Superior temporal gyrus (tissue), 1 donor: ENCODE results near the gene POFUT1.
A peak's percentile ranks its signal among the peaks of the same experiment; 100 is the strongest.
"Not testable (repeated sequence)": the region's sequence is repeated elsewhere in the genome, so short reads cannot be mapped to it uniquely, and the experiment has no call there.

ENCODE experiments used
- DNase-seq: peaks from one replicate; pipeline ENCODE4 v3.0.0-alpha.2; 2016; ENCODE audit errors: extremely low spot score

POFUT1 gene

DNA sequence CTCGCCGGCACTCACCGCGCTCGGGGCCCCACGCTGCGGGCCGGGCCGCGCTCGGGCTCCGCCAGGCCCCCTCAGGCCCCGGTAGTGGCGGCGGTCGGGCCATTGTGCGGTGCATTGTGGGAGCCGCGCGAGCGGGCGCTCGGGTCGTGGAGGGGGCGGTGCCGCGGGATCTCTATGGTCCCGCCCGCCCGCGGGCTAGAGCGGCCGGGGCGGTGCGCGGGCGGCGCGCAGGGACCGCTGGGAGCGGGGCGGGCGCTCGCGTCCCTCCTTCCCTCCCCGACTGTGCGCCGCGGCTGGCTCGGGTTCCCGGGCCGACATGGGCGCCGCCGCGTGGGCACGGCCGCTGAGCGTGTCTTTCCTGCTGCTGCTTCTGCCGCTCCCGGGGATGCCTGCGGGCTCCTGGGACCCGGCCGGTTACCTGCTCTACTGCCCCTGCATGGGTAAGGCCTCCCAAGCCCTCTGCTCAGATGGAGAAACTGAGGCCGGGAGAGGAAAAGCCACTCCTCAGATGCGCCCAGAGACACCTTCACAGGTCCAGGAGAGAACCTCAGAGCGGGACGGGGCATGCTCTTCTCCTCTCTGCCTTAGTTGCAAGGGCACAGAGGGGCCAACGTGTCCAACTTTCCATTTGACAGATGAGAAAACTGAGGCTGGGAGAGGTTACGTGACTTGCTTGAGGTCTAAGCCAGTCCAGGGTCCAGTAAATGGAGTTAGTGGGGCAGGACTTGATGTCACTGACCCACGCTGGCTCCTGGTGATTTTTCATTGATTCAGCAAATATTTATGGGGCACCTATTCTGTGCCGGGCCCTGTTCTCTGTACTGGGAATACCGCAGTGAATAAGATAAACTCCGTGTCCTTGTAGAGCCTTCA, at the start of gene POFUT1, which contains the start of gene PLAGL2:
POFUT1 (plus strand) TSS at position 255 of the 873 bp plus-strand sequence; CDS start at position 317, 62 bp downstream.
PLAGL2 (minus strand) TSS at position 118 of the 873 bp plus-strand sequence. CDS start 5,565 bp downstream, outside the sequence.
- peak; percentile 91 for DNase-seq

DNA sequence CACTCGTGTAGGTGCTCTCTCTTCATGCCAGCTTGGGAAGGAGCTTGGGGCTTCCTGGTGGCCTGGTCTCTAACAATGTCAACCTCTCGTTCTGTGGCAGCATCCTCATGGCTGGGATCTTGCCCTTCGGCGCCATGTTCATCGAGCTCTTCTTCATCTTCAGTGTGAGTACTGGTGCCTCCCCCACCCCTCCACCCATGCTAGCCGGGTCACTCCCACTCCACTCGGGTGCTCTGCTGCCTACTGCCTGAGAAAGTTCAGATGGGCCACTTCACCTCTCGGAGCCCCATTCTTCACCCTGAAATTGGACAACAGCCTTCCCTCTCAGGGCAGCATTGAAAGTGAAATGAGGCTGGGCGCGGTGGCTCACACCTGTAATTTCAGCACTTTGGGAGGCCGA, 49.3 kb upstream of the POFUT1 start:
- no peak for DNase-seq

DNA sequence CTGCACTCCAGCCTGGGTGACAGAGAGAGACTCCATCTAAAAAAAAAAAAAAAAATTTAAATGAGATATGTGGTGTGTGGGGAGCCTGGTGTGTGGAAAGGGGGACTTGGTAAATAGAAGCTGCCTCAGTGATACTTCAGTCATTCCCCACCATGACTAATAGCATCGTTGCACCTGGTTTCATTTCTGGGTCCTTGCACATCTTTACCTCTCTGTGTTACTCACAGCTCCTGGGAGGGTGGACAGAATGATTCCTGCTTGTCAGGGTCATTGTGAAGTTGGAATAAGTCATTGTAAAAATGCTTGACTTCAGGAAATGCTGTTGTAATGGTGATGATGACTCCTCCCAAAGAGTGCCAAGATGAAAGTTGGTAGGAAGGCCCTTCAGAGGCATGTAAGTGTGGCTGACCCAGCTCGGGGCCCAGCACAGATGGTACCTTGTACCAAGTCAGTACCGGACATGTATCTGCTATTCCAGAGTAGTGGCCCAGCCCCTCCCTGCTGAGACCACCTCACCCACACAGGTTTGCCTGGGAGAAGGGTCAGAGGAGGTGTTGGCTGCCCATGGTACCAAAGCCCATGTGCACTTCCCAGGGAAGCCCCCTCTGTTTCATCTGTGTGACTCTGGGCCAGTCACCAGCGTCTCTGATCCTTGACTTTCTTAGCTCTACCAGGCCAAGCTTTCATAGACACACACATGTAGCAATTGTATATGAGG, 48.6 kb upstream of the POFUT1 start:
- DNase-seq, result no peak

DNA sequence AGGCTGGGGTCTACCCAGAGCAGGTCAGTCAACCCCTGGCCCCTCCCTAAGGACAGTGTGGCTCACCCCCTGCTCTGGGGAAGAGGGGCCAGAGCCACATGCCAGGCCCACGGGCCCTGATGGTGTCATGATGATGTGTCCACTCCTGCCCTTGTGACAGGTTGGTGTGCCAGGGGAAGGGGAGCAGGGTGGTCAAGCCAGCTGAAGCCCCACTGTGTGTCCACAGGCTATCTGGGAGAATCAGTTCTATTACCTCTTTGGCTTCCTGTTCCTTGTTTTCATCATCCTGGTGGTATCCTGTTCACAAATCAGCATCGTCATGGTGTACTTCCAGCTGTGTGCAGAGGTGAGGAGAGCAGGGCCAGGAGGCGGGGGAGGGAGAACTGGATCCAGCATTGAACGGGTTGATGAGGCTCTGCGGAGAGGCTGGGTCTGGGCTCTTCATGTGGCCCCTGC, 47.9 kb upstream of the POFUT1 start:
- DNase-seq, result no peak

DNA sequence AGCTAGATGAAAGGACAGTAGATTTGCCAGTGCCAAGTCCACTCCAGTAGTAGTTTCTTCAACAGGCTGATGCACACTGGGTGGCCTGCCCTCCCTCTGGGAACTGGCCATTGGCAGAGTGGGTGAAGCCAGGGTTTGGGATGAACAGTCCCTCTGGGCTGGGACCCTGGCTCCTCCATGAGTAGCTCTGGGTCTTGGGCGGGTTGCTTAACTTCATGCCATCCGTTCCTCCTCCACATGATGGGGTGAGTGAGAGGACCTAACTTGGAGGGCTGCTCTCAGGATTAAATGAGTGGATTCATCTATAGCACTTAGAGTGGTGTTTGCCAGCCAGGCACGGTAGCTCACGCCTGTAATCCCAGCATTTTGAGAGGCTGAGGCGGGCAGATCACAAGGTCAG, 47.3 kb upstream of the POFUT1 start:
- DNase-seq, result no peak

DNA sequence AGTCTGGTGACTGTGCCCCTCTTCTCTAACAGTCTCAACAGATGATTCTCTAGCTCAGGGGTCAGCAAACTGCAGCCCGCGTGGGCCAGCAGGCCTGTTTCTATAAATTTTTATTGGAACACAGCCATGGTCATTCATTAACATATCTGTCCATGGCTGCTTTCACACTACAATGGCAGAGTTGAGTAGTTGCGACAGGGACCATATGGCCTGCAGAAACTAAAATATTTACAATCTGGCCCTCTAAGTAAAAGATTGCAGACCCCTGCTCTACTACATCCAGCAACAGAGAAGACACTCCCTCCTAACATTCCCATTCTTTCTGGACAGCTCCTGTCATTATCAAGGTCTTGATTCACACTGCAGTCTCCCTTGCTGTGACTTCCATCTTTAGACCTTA, 45.3 kb upstream of the POFUT1 start:
- no peak for DNase-seq

DNA sequence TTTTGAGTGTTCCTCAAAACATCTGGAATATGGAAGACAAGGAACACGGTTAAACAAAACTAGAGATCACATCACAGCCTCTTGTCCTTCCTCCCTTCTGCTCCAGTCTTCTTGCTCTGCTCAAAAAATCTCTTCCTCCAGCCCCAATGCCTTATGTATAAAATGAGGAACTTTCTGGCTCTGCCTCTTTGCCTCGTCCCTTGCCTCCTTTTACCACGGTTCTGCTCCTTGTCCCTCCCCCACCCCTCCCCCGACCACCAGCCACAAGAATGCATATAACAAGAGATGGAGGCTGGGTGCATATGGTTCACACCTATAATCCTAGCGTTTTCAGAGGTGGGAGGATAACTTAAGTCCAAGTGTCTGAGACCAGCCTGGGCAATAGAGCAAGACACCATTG, 43.7 kb upstream of the POFUT1 start:
- no peak for DNase-seq

DNA sequence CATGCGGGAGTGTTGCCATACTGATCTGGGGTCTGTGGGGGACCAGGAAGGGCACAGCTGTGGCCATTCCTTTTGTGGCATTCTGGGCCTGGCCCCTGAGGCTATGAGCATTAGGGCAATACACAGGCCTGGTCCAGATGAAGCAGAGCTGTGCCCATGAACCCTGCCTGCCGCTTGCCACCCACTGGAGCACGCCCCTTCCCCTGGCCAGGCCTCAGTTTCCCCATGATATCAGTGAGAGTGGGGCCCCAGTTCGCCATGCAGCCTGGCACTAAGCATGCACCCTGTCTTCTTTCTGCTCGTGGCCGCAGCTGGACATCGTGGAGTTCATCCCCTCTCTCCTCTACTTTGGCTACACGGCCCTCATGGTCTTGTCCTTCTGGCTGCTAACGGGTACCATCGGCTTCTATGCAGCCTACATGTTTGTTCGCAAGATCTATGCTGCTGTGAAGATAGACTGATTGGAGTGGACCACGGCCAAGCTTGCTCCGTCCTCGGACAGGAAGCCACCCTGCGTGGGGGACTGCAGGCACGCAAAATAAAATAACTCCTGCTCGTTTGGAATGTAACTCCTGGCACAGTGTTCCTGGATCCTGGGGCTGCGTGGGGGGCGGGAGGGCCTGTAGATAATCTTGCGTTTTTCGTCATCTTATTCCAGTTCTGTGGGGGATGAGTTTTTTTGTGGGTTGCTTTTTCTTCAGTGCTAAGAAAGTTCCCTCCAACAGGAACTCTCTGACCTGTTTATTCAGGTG, 42.5 kb upstream of the POFUT1 start:
- no peak for DNase-seq

DNA sequence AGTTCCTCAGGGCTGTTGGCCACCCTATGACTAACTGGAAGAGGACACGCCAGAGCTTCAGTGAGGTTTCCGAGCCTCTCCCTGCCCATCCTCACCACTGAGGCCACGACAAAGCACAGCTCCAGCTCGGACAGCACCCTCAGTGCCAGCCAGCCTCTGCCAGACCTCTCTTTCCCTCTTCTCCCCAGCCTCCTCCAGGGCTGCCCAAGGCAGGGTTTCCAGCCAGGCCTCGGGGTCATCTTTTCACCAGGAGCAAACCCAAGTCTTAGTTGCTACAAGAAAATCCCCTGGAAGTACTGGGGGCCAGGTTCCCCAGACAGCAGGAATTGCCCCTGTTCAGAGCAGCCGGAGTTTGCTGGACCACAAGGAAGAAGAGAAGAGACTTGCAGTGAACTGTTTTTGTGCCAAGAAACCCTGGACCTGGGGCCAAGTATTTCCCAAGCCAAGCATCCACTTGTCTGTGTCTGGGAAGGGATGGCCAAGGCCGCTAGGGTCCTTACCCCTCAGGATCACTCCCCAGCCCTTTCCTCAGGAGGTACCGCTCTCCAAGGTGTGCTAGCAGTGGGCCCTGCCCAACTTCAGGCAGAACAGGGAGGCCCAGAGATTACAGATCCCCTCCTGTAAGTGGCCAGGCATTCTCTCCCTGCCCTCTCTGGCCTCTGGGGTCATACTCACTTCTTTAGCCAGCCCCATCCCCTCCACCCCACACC, 41.7 kb upstream of the POFUT1 start:
- DNase-seq, result no peak

DNA sequence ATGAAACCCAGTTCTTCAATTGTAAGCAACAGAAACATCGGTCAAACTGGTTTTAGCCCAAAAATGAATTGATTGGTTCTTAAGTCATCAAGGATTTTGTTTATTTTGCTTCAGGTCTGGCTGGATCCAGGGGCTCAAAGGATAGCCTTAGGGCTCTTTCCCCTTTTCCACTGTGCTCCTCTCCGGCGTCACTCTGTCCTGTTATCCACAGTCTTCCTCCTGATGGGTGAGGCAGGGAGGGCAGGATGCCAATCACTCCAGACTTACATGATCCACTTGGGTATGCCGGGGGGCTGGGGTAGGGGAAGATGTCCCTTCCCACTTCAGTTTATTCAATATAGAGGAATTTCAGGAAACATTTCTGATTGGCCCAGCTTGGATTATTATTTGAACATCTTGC, 40.1 kb upstream of the POFUT1 start:
- no peak for DNase-seq

DNA sequence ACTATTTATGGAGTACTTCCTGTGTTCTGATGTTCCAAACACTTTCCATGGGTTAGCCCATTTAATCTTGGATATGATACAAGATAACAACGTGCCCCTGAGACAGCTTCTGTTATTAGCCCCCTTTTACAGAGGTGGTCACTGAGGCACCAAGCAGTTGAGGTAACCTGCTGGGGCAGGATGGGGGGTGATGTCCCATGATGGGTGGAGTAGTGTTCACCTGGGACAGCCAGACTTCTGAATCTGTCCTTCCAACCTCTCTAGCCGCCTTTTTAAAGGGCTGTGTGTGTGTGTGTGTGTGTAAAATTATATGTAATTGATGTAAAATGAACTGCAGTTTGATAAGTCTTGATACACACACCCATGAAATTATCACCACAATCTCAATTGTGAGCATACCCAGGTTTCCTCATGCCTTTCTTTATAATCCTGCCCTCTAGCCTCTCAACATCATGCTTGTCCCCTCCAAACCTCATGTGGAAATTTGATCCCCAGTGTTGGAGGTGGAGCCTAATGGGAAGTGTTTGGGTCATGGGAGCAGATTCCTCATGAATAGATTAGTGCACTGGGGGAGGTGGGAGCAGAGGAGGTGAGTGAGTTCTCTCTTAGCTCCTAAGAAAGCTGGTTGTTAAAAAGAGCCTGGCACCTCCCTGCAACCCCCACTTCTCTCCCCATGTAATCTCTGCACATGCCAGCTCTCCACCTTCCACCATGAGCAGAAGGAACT, 39.3 kb upstream of the POFUT1 start:
- DNase-seq, result no peak

DNA sequence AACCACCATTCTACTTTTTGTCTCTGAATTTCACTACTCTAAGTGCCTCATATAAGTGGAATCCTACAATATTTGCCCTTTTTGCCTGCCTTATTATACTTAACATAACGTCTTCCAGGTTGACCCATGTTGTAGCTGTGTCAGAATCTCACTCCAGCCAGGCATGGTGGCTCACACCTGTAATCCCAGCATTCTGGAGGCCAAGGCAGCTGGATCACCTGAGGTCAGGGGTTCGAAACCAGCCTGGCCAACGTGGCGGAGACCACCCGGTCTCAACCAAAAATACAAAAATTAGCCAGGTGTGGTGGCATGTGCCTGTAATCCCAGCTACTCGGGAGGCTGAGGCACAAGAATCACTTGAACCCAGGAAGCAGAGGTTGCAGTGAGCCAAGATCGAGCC, 30.0 kb upstream of the POFUT1 start:
- DNase-seq, result not testable (repeated sequence)

DNA sequence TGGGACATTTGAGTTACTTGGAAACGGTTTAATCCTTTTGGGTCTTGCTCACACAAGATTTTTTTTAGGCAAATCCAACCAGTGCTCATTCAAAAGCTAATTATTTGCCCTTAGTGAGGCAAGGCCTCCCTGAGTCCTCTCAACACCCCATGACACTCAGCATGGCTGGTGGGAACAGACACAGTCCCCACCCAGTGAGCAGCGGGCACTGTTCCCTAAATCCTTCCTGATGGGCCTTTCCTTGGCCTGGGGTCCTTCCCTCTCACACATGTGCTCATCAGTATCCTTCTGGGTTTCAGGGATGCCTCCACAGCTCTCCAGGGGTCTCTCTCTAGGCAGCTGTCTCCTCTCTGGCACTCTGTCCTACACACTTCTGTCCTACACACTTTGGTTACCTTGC, 28.2 kb upstream of the POFUT1 start:
- no peak for DNase-seq

DNA sequence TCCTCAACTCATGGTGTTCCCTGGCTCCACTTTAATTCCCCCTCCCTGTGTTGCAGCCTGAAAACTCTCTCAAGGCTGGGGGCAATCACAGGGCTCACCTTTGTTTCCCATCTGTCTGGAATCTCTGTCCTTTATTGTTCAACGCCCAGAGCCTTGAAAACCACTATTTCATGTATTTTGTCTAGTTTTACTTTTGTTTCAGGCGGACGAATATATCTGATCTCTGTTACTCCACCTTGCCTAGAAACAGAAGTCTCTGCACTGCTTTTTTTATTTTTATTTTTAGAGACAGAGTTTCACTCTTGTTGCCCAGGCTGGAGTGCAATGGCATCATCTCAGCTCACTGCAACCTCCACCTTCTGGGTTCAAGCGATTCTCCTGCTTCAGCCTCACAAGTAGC, 27.7 kb upstream of the POFUT1 start:
- no peak for DNase-seq

DNA sequence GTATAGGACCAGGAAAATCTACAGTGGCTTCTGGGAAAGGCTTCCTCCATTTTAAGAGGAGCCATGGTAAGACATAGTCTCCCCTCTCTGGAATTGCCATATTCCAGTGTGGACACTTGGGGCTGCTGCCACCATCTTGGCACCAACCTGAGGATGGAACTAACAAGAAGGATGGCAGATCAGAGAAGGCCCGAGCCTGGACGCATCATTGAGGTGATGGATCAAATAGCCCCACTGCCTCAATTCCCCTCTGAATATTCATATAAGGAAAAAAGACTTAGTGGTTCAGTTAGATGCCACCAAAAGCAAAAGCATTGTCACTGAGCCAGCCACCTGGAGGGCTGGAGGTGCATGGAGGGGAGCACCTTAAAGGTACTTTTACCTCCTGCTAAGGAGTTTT, 26.1 kb upstream of the POFUT1 start:
- DNase-seq, result no peak

DNA sequence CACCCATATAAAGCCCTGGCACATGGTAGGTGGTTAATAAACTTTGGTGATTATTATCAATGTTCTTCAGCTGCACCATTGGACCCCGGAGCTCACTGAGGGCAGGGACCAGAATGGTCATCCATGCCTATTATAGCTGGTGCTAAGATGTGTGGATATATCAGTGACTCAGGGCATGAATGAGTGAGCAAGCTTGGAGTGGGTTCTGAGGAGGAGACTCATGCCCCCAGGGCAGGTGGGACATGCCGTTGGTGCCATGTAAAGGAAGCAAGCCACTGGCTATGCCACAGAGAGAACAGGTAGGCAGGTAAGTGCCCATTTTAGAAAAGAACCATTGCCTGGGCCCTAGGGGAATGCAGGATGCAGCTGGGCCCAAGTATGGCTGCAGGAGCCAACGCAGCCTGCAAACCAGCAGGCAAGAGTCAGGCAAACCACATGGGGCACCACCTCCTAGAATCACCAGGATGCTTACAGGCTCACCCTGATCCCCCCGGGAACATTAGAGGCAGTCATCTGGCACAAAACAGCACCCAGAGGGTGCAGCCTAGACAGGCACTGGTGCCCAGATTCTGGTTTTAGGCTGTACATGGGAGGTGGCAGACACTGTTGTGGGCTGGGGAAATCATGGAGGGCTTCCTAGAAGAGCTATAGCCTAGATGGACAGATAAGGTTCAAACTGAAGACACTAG, 23.6 kb upstream of the POFUT1 start:
- no peak for DNase-seq

DNA sequence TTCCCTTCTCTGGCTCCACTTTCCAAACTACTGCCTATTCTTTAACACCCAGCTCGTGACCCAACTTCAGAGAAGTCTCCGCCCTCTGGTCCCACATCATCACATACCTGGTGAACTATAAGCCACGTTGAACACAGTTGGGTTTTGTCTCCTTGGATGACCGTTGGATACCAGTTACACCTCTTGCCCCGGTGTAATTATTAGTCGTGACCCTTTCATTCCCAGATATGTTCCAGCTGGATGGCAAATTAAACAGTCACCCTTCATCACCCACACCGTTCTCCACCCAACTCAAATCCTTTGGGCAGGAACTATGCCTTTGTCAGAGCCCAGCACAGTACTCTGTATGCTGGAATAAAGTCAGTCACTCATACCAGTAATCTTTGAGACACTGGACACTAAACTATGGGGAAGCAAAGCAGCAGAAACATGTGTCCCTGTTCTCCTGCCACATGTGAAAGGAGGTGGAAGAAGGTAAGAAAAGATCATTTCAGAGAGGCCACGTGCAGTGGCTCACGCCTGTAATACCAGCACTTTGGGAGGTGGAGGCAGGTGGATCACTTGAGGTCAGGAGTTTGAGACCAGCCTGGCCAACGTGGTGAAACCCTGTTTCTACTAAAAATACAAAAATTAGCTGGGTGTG, 22.6 kb upstream of the POFUT1 start:
- DNase-seq, result no peak

DNA sequence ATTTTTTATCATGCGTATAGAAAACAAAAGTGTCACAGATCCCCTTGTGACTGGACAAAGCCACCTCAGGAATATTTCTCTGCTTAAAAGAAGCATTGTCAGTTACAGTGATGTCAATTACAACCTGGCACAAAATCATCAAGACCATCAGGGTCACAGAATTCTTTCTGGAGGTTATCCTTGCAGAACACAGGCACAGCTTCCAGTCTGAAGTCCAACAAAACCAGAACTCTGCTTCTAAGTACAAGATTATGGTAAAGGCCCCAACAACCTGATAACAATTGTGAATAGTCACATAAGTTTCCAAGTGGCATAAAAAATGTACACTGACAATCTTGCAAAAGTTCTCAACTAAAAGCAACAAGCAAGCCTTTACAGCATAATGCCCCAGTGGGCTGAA, 21.2 kb upstream of the POFUT1 start:
- DNase-seq, result no peak

DNA sequence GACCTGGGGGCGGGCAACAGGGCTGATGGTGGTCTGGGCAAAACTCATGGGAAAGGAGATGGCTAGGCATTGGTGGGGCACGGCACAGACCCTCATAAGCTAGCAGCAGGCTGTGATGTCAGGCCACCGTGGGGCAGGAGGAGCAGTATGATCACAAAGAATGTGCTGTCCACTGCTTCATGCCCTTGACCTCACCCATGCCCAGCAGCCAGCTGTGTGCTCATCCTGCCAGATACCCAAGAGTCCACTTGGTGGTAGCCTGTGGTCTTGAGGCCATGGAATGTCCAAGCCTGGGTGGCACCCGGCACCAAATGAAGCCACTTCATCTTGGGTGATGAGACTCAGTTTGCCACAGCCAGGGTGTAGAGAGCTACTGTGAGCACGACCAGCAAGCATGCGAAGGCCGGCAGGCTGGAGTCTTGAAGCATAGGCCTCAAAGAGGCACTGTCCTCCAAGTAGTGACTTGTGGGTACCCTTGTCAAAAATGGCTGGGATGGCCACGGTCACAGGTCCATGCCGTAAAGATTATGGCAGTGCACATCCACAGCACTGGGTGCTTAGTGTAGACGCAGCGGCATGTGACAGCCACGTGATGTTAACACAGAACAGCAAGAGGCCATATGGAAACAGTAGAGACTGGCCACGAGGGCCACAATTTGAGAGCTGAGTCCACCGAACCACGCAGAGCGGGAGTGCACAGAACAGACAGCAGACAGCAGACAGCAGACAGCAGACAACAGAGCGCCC, 19.1 kb upstream of the POFUT1 start:
- no peak for DNase-seq
